ENCODE data around the gene DPP6.

Gene DPP6

DNA sequence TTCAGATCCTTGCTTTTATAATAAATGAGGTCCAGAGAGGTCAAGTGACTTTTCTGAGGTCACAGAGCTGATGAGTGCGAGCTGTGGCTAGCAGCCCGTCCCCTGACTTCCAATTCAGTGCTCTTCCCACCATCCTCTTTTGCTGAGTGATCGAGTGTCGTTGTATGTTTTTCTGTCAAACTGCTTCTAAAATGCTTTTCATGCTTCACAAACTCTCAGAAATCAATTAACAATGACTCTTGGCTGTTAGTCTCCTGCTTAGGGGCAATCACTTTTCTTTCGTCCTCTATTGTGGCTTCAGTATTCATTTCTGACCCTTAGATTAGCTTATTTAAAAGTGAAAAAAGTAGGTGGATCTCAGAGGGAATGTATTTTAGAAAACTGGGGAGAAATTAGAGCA lies 423.7 kb downstream of the DPP6 start:
- FAIRE-seq, result no peak

DNA sequence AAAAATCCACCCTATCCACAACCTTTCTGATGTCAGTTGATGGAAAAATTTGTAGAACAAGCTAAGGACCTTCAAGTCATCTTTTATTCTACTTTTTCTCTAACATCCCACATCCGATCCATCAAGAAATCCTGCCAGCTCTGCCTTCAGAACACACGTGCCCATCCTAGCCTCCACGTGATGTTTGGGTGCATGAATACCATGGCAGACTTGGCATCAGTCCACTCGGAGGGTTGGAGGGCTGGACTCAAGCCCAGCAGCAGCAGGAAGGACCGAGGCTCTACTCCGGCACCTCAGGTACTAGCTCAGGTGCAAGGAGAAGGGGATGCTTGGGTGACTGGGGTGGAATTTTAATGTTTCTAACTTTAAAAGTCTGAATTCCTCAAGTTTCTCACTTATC lies 428.6 kb downstream of the DPP6 start:
- no peak for FAIRE-seq

DNA sequence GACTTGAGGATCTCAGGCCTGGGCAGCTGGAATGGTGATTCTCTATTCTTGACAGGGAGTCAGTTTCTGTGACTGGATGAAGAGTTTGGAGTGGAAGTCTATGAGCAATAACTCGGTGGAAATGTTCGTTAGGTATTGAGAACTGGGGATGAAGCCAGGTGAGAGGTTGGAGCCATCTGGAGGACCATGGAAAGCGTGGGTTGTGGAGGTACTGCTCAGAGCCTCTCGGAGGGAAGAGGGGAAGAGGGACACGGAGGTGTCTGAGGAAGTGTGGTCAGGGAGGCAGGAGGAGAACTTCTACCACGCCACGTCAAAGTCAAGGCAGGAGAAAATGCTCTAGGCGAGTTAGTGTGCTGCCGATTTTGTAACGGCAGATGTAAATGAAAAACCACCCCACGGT lies 430.7 kb downstream of the DPP6 start:
- FAIRE-seq, result no peak

DNA sequence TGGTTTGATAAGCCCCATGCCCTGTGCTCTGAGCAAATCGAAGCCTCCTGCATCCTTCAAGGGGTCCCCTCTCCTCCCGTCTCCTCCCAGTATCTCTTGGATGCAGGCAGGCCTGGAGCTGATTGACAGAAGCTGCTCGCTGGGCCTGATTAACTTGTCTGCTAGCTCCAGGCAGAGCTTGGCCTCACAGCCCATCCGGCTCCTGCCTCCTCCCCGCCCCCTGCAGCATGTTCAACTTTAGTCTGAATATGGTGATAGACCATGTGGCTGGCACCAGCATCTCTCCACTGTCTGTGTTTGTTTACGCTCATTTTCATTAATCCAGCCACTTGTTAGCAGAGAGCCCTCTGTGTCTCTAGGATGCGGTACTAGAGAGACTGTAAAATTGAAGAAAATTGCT lies 432.2 kb downstream of the DPP6 start:
- no peak for FAIRE-seq

DNA sequence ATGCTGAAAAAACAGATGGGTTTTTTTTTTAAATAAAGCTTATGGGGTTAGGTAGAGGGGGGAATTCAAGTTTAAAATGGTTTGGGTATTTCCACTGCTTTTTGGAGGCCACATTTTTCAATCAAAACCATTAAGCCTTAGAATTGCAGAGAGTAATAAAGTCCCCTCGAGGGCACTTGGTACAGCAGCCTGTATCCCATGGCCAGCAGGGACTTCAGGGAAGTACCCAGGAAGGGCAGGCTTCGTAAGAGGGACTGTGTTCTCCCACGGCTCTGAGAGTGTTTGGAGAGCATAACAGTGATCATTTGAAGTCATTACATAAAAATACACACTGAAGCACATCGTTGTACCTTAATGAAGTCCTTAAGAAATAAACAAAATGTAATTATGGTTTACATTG lies 432.7 kb downstream of the DPP6 start:
- FAIRE-seq, result no peak

DNA sequence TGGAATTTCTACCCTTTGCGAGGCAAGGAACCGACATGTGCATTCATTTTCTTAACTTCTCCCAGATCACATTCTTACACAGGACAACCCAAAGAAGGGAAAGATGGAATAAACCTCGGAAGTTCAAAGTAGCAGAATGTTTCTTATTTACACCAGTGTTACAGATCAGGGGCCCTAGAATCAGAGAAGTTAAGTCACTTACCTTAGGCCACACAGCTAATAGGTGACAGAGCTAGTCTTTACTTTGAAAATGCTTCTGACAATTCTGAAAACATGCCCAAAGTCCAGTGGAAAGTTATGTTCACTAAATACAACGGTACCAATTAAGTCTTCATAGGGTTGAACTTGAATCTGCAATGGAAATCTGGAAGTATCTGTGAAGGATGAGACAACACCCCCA lies 437.7 kb downstream of the DPP6 start:
- FAIRE-seq, result no peak

DNA sequence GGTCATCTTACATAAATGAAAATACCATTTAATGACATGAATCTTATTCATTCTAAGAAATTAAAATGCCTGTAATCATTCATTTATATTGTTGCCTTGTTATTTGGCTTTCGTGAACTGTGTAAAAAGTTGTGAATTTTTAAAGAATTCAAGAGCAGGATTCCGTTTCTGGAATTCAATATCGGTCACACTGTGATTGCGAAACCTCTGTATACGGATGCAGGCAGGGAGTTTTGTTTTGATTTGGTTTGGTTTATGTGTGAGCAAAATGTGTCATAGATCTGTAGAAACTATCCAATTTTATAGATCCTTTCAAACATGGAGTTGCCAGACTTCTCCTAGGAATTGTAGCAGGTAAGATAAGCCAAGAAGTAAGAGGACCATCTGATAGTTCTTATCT lies 441.4 kb downstream of the DPP6 start:
- no peak for FAIRE-seq

DNA sequence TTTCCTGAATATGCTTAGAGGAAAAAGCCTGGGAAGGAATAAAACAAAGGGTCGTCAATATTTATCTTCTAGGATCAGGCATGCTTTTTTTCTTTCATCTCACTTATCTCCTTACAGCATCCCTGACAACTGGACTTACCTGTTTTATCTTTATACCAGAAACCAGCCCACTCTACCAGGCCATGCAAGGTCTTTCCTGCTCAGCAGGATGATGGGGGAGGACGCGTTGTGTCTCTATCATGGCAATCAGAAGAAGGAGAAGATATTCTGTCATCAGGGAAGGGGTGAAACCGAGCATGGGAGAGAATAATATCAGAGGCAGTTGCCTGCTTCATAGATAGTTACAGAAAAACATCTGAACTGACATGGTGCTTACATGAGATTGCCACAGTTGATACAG lies 445.6 kb downstream of the DPP6 start:
- no peak for FAIRE-seq

DNA sequence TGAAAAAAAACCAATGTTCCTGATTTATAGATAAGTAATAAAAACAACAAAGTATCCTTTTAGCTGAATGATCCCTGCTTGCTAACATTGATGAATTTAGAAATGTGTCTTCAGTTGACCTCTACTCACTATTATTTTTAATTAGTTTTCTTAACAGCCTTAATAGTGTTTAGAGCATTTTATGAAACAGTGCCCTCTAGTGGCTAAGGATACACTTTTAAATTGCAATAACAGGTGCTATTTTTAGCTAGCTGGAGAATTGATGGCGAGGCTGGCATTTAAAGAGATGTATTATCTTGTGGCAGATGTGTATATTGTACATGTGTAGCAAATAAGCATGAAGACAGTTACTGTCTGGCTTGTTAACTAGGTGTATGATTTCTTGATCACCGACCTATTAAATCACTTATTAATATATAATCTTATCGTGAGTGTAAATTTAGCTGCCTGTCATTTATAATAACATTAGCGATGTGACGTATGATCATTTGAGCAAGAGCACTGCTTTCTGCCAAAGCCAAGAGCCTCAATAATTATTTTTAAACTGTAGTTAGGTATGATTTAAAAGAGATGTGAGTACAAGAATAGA lies 451.9 kb downstream of the DPP6 start:
- no peak for FAIRE-seq

DNA sequence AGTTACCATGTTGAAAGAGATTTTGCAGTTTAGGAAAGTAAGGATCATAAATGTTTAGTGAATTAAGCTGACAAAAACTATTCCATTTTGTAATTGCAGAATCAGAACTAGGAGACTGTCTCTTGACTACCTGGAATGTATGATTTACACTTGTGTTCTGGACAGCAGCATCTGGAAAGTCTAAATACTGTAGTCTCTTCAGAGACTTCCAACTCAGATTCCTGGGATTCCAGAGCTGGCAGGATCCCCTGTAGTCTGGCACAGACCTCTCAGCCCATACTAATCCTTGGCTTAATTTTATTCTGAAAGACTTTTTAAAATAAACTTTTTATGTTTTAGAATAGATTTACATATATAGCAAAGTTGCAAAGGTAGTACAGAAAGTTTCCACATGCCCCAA lies 452.7 kb downstream of the DPP6 start:
- FAIRE-seq, result no peak

DNA sequence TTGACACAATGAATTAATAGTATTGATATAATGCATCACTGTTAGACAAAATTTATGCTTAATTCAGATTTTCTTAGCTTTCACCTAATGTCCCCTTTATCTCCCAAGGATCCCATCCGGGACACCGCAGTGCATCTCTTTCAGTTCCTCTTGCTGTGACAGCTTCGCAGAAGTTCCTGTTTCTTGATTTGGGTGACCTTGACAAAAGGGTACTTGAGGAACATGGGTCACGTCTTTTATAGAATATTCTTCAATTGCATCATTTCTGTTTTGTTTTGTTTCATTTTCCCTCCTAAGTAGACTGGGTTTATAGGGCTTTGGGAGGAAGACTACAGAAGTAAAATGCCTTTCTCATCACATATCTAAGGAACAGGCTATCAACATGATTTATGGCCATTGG lies 453.2 kb downstream of the DPP6 start:
- no peak for FAIRE-seq

DNA sequence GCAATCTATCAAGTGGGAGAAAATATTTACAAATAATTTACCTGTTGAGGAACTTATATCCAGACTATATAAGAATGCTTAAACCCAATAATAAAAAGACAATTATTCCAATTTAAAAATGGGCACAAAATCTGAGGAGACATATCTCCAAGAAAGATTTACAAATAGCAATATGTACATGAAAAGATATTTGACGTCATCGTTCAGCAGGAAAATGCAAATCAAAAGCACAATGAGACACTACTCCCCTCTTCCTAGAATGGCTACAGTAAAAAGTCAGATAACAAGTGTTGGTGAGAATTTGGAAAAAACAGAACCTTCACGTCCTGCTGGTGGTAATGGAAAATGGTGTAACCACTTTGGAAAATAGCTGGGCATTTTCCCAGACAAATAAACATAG lies 457.0 kb downstream of the DPP6 start:
- no peak for FAIRE-seq

DNA sequence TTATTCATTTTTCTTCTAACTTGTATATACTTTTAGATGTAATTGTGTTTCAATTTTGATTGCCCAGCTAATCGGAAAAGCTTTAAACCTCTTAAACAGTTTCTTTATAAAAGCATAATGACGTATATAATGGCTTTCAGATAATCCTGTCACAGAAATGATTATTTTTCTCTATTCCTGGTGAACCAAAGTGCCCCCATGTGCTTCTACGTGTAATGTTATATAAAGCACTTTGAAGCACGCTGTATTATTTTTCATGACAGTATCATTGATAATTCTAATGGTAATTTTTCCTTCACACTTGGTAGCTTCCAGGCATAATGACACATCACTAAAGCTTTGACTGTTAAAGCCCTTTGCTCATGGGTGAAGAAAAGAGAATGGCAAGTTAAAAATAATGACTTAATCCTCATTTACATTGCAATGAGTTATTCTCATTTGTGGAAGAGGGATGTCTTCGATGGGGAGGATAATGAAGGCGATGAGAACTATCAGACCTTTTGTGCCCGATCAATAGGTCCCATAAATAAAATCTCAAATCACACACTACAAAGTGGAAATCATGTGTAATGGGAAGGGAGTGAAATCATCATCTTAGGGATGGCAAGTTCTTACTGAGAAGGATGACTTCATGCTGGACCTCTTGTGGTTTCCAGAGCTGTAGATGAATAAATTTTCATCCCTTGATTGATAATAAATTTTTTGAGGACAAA lies 460.1 kb downstream of the DPP6 start:
- FAIRE-seq, result no peak

DNA sequence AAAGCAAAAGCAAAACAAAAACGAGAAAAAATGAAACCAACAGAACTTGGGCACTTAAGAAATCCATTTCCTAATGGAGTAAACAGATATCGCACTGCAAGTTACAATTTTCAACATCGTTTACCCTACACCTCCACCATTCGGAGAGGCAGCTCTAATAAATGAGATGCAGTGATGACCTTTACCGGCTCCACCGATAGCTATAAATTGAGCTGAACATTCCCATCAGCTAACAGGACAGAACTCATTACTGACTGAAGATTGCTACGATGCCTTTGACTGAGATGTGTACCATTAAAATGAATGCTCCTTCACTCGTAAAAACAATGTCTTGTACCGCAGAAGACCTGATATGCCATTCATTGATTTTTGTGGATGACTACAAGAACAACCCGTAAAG lies 465.6 kb downstream of the DPP6 start:
- FAIRE-seq, result no peak

DNA sequence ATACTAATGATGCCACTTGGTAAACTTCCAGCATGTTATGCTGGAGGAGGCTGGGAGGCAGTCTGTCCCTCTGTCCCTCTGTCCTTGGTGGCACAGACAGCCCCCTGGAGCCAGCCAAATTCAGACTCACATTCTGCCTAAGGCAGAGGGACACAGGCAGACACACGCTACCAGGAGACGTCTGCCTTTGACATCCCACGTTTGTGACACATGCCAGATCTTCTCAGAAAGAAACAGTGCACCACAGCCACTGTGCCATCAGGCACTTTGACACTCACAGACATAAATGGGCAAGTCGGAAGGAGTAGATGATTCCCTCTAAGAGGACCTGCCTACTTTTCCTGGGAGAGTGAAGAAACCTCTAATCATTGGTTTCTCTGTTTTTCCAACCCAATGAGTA lies 467.0 kb downstream of the DPP6 start:
- no peak for FAIRE-seq

DNA sequence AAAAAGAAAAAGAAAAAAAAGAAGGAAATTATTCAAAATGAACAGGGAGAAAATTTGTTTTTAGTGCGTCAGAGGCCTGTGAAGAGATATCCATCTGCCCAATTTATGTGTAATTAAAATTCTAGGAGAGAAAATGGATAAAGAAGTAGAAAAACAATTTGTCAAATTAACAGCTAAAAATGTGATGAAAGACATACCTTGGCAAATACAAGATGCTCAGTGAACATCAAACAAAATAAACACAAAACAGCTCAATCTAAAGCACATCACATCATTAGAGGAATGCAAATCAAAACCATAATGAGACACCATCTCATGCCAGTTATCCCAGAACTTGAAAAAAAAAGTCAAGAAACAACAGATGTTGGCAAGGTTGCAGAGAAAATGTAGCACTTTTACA lies 477.9 kb downstream of the DPP6 start:
- no peak for FAIRE-seq

DNA sequence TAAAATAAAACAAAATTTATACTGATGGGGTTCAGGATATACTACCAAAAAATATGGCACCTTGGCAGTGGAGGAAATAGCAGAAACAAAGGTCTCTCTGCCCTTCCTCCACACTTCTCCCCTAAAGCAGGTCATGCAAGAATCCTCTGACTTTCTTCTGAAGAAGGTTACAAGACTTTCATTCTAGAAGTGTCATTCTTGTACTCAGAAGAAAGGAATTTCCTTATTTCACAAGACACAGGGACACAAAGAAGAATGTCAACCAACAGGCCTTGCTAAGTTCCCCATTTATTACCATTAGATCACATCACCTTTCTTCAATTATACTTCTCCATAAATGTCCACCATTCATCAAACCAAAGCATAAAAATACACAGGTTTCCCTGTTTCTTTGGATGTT lies 480.6 kb downstream of the DPP6 start:
- FAIRE-seq, result no peak

DNA sequence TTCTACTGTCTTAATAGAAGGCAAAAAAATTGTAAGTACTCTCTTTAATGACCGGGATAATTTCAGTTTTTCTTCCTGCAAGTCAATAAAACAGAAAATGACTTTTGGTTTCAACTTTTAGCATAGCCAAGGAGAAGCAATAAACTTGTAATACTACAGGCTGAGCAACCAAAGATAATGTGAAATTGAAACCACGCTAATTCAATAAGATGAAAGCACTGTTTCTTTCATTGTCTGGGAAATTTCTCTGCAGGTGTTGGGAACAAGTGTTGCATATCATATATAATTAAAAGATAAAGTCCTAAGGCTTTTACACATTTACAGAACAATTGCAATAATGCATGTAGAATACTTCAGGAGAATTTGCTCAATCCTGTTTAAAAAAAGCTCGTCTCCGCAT lies 488.4 kb downstream of the DPP6 start:
- no peak for FAIRE-seq

DNA sequence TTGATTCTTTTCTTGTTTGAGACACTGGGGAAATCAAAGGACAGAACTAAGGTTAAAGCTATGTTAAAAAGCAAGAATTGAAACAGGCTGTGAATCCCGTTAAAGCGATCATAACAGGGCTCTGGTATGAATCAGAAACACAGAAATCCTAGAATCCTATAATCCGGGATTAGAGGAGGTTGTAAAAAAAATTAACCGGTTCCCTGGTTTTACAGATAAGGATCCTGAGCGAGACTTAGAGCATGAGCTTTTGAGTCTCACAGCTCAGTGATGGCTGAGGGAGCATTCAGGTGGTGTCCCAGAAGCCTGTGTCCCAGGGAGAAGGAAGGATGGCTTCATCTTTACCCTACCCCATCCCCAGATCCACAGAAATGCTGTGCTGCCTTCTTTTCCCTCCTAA lies 489.4 kb downstream of the DPP6 start:
- no peak for FAIRE-seq

DNA sequence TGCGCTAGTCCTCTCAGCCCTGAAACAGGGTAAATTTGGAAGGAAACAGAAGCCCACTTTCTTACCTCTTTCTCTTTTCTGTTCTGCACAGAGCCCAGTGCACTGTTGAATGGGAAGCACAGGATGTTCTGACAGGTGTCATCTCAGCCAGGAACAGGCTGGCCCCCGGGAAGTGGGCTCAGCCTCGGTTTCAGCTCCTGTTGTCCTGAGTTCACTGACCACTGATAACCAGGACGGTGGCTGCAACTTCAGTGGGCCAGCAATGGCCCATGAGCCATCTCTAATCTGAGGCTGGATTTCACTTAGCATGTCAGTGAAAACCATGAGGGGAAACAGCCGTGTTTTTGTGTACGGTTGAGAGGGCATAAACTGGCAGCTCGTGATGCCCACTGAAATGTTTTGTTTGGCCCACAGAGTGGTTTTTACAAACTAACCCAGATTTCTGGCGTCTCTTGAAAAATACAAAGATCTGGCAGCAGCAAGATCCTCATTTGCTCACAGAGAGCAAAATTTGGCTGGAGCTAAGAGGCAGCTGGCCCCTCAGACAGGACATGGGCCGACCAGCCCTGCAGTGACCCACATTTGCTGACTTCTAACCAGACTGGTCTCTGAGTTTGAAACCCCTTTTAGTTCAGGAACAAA lies 494.9 kb downstream of the DPP6 start:
- FAIRE-seq, result no peak

DNA sequence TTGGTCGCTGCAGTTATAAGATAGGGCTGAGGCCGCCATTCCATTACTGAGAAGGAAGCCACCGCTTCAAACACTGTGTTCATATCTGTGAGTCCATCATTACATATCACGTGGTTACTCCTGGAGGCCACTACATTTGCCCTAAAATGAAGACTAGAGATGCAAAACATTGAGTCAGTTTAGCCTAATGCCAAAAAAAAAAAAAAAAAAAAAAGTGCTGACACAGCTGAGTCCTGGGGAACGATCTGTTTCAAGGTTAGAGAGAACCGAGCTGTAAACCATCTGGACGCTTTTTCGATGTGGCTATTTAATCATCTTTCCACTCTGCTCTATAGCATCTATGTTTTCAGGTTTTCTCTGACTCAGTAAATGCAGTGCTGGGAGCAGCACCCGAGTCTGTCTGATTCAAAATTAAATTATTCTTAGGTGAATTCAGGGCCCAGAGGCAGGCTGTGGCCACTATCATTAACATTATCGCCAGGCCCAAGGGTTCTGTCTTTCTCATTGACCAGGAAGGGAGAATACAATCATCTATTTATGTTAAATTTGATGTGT lies 501.6 kb downstream of the DPP6 start:
- FAIRE-seq, result no peak

DNA sequence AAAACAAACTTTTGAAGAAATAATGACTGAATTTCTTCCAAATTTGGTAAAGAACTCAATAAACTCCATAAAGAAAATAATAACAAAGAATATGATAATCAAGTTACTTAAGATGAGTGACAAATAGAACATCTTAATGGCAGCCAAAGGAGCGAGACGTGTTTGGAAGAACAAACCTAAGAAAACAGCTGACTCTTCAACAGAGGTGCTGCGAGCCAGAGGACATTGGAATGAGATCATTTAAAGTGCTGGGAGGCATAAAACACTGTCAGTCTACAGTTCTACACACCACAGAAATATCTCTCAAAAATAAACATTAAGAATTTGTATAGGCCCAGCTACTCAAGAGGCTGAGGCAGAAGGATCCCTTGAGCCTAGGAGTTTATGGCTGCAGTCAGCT lies 507.3 kb downstream of the DPP6 start:
- no peak for FAIRE-seq

DNA sequence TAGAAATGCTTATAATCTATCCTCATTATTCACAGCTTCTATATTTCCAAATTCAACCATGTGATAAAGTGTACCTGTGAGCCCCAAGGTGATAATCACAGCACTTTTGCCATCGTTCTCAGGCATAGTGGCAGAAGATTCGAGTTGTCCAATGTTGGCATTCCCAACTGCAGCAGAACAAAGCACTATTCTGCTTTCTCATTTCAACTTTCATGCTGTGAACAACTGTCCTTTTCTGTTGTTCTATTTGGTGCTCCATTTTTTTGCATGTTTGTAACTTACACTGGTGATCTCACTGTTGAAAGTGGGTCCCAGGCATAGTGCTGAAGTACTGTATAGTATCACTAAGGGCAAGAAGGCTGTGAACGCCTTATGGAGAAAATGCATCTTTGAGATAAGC lies 512.5 kb downstream of the DPP6 start:
- FAIRE-seq, result no peak

DNA sequence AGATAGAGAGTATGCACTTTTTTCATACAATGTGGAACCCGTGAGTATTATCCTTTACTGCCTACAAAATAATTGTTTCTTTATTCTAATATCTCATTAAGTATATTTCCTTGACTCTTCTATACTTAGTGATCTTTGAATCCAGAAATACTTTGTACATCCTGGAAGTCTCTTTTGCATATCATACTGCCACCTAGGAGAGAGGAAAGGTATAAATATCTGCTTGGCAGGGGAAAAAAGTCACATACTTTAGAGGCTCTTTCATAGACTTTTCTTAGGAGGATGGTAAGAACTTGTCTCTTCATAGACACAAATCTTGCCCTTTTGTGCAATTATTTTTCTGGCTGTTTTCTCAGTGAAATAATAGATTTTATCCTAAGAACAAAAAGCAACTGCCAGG lies 514.7 kb downstream of the DPP6 start:
- no peak for FAIRE-seq

DNA sequence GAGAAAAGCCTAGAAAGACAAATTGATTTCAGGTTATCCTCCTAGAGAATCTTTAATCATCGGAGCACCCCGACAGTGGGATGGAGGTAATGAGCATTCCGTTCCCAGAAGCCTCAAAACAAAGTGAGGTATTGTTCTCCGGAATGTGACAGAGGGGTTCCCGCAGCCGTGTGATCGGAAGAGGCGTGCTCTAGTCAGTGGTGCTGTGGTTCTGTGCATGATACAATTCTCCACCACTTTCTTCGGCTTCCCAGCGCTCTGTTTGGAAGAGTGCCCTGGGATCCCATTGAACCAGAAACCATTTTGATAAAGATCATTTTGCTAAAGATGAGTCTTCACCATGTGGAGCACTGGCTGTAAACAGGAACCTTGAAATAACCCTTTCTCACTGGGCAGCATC lies 516.1 kb downstream of the DPP6 start:
- FAIRE-seq, result no peak
